AG04450 (cell line): ENCODE measurements around the gene RSRC1. TPM values are rescaled to one million over a fixed set of nuclear protein-coding genes. Genes with fewer than 3 reads are reported as not detected.

Source experiments
- CTCF ChIA-PET: fragments of 300-600, 350-600 bp; formaldehyde crosslinking; extraction: SDS; loops from one replicate; lab custom pipeline; 2022; ENCODE audit warnings: antibody characterized with exemption, inconsistent platforms; lab: Charles Lee
- POLR2A ChIA-PET: fragments of 350-600 bp; formaldehyde crosslinking; extraction: SDS; loops from one replicate; lab custom pipeline; 2021; ENCODE audit warnings: antibody characterized with exemption, inconsistent platforms; lab: Yijun Ruan, JAX
- DNase-seq: peaks from one replicate; pipeline ENCODE4 v3.0.0-alpha.2; 2011; ENCODE audit warnings: low read depth, low spot score
- H3K27ac ChIP-seq: one replicate; pipeline ENCODE4 v1.5.1; 2012; ENCODE audit warnings: low read depth, low read length, control low read depth
- H3K27me3 ChIP-seq: one replicate; pipeline ENCODE4 v1.6.0; 2012; ENCODE audit warnings: low read length; ENCODE audit not compliant: control insufficient read depth, insufficient read depth
- H3K4me3 ChIP-seq: 2 replicates; pipeline ENCODE4 v1.5.1; 2011; ENCODE audit warnings: mild to moderate bottlenecking, low read depth, low read length, control low read depth
- H3K9me3 ChIP-seq: 2 replicates; pipeline ENCODE4 v1.5.1; 2012; ENCODE audit warnings: low read length; ENCODE audit not compliant: control insufficient read depth, insufficient read depth
- polyA plus RNA-seq: library from polyadenylated mRNA; depleted of rRNA; stranded (reverse); fragments of >200 nt; gene quantifications from 2 replicates; pipeline ENCODE4 v1.2.3, GENCODE V29; 2011
- TF ChIP-seq, protein P1 (sequence below): IDR thresholded peaks from 2 replicates; pipeline ENCODE4 v1.5.1; 2011; ENCODE audit warnings: low read depth, low read length, control low read depth, inconsistent platforms

RSRC1 gene
- polyA plus RNA-seq, 1 experiment = 6.7 TPM

DNA sequence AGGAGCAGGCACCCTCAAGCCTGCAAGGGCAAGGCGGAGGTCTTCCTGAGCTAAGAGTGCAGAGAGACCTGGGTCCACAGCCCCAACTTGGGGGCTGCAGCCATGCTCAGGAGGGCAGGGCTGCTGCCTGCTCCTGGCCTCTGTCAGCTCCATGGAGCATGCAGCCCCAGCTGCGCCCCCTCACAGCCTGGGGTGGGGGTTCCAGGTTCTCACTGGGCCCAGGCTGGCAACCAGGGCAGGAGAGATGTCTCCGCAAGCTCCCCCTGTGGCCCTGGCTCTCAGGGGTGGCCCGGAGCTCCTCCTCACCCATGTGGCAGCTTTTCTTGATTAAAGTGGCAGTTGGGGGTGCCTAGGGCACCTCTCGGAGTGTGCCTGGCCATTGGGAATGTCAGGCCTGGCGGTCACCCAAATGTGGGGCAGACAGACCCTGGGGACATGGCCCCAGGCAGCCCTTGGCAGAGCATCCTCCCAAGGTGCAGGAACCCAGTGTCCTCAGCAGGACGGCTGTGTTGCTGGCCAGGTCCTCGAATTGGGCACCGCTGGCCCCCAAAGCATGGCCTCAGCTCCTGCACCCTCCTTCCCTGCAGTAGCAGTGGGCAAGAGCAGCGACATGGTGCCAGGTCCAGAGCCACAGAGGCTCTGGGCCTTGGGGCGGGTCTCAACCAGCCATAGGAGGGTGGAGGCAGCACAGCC lies 251.0 kb downstream of the RSRC1 start:
- TF ChIP-seq, protein P1, sequence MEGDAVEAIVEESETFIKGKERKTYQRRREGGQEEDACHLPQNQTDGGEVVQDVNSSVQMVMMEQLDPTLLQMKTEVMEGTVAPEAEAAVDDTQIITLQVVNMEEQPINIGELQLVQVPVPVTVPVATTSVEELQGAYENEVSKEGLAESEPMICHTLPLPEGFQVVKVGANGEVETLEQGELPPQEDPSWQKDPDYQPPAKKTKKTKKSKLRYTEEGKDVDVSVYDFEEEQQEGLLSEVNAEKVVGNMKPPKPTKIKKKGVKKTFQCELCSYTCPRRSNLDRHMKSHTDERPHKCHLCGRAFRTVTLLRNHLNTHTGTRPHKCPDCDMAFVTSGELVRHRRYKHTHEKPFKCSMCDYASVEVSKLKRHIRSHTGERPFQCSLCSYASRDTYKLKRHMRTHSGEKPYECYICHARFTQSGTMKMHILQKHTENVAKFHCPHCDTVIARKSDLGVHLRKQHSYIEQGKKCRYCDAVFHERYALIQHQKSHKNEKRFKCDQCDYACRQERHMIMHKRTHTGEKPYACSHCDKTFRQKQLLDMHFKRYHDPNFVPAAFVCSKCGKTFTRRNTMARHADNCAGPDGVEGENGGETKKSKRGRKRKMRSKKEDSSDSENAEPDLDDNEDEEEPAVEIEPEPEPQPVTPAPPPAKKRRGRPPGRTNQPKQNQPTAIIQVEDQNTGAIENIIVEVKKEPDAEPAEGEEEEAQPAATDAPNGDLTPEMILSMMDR = no peak
- H3K4me3 ChIP-seq = no peak overlapping the region
- CTCF ChIA-PET = no interaction called here
- H3K9me3 ChIP-seq = peaks cover 8% of the 10 kb centered on the region
- DNase-seq = no peak
- POLR2A ChIA-PET = no interaction called here
- no peaks in the 10 kb centered on the region for H3K27me3 ChIP-seq
- no peak overlapping the region for H3K27ac ChIP-seq

GRCh38 chr3:158368271-158368670 lies 258.4 kb downstream of the RSRC1 start:
- CTCF ChIA-PET = interaction anchor here (0.8 kb wide), 1 partner anchor 66 kb away, joined by 3 read pairs; no protein-coding TSS in a partner anchor
- DNase-seq = no peak
- Histone ChIP-seq H3K9me3 (no peaks in the 10 kb centered on the region), H3K27me3 (no peaks in the 10 kb centered on the region), H3K4me3 (no peak overlapping the region), H3K27ac (no peak overlapping the region)
- TF ChIP-seq, protein P1 = no peak
- POLR2A ChIA-PET = no interaction called here

DNA sequence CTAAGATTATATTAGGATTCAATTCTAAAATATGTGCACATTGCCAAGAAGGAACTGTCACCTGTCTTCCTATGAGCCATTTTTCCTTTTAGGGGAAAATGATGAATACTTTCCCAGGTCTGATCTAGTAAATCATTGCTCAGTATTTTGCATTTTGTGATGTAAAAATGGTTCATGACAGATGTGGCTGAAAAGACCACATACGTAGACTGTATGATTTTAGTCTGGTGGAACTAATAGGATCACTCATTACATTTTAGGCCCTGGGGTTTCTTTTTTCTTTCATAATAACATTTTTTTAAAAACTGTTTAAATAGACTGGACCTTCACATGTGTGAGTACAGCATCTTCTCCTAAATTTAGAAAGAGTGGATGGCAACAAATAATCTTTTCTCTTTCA lies 259.4 kb downstream of the RSRC1 start:
- Histone ChIP-seq H3K27me3 (no peaks in the 10 kb centered on the region), H3K4me3 (no peak overlapping the region), H3K27ac (no peak overlapping the region), H3K9me3 (no peaks in the 10 kb centered on the region)
- DNase-seq = no peak
- ChIA-PET CTCF (no interaction called here), POLR2A (no interaction called here)
- TF ChIP-seq, protein P1 = no peak

- no peak for DNase-seq
- Histone ChIP-seq H3K4me3 (no peak overlapping the region), H3K27me3 (no peaks in the 10 kb centered on the region), H3K9me3 (no peaks in the 10 kb centered on the region), H3K27ac (no peak overlapping the region)
- POLR2A ChIA-PET = no interaction called here
- TF ChIP-seq, protein P1 = no peak
- CTCF ChIA-PET = interaction anchor here (1.2 kb wide), 1 partner anchor 10 kb away, joined by 3 read pairs; no protein-coding TSS in a partner anchor
Measured at GRCh38 chr3:158379517-158379916, 269.6 kb downstream of the RSRC1 start.

DNA sequence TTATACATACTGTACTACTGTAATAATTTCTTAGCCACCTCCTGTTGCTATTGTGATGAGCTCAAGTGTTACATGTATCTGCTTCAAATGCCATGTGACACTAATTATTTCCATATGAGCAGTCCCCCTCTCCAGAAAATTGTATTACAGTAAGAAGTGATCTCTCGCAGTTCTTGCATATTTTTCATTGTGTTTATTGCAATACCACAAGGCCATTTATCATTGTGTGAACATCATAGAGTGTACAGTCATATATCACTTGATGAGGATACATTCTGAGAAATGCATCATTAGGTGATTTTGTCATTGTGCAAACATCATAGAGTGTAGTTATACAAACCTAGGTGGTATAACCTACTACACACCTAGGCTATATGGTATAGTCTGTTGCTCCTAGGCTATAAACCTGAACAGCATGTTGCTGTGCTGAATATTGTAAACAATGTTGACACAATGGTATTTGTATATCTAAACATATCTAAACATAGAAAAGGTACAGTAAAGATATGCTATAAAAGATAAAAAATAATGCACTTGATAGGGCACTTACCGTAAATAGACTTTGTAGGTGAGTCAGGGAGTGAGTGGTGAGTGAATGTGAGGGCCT lies 271.5 kb downstream of the RSRC1 start:
- CTCF ChIA-PET = no interaction called here
- no peak overlapping the region for H3K4me3 ChIP-seq
- DNase-seq = no peak
- POLR2A ChIA-PET = no interaction called here
- H3K27me3 ChIP-seq = no peaks in the 10 kb centered on the region
- TF ChIP-seq, protein P1 = no peak
- H3K9me3 ChIP-seq = no peaks in the 10 kb centered on the region
- H3K27ac ChIP-seq = no peak overlapping the region
